HepG2 (cell line): ENCODE results near the gene TPX2. TPM values are rescaled to one million over a fixed set of nuclear protein-coding genes. Genes with fewer than 3 reads are reported as not detected.
A peak's percentile ranks its signal among the peaks of the same experiment; 100 is the strongest.

Experiments used
- AKAP8 ChIP-seq: sonication (generic); formaldehyde crosslinking; IDR thresholded peaks from 2 replicates; pipeline ENCODE4 v1.5.1; 2020; ENCODE audit warnings: mild to moderate bottlenecking, missing genetic modification reagents
- ATAD3A ChIP-seq: sonication (generic); formaldehyde crosslinking; IDR thresholded peaks from 2 replicates; pipeline ENCODE4 v1.4.0; 2020; ENCODE audit warnings: missing genetic modification reagents
- ETV5 ChIP-seq: IDR thresholded peaks from 2 replicates; pipeline ENCODE4 v1.6.1; 2018; ENCODE audit warnings: missing biosample characterization, missing genetic modification reagents, inconsistent platforms, borderline replicate concordance
- FOXJ3 ChIP-seq: sonication (generic); formaldehyde crosslinking; IDR thresholded peaks from 2 replicates; pipeline ENCODE4 v1.4.0; 2020; ENCODE audit warnings: missing genetic modification reagents, mild to moderate bottlenecking, borderline replicate concordance
- KDM4B ChIP-seq: sonication (generic); formaldehyde crosslinking; IDR thresholded peaks from 2 replicates; pipeline ENCODE4 v1.4.0; 2020; ENCODE audit warnings: missing genetic modification reagents
- KDM5A ChIP-seq: fragments of 200-600 bp; sonication (generic); IDR thresholded peaks from 2 replicates; pipeline ENCODE4 v1.7.0; 2018; ENCODE audit warnings: antibody characterized with exemption, mild to moderate bottlenecking, low read length, borderline replicate concordance
- MXD4 ChIP-seq: IDR thresholded peaks from 2 replicates; pipeline ENCODE4 v1.6.1; 2016; ENCODE audit warnings: mild to moderate bottlenecking, missing biosample characterization, missing genetic modification reagents
- POLR2AphosphoS5 ChIP-seq: IDR thresholded peaks from 2 replicates; pipeline ENCODE4 v1.6.1; 2012; ENCODE audit warnings: low read depth, low read length
- RBM39 ChIP-seq: fragments of 200-400 bp; formaldehyde crosslinking; IDR thresholded peaks from one replicate; pipeline ENCODE4 v1.6.1; 2018; ENCODE audit warnings: antibody characterized with exemption, mild to moderate bottlenecking, low read depth, low read length; ENCODE audit not compliant: poor library complexity, severe bottlenecking
- REXO4 ChIP-seq: sonication (generic); formaldehyde crosslinking; IDR thresholded peaks from 2 replicates; pipeline ENCODE4 v1.8.0; 2022; ENCODE audit warnings: missing genetic modification reagents, mild to moderate bottlenecking, borderline replicate concordance
- ZKSCAN8 ChIP-seq: IDR thresholded peaks from 2 replicates; pipeline ENCODE4 v1.6.1; 2016; ENCODE audit warnings: borderline replicate concordance, missing genetic modification reagents, missing compliant biosample characterization
- ZNF253 ChIP-seq: sonication (generic); formaldehyde crosslinking; IDR thresholded peaks from 2 replicates; pipeline ENCODE4 v1.8.0; 2022; ENCODE audit warnings: mild to moderate bottlenecking, missing genetic modification reagents, borderline replicate concordance
- ZNF331 ChIP-seq: sonication (generic); formaldehyde crosslinking; IDR thresholded peaks from 2 replicates; pipeline ENCODE4 v1.4.0; 2020; ENCODE audit warnings: missing genetic modification reagents
- ZNF616 ChIP-seq: sonication (generic); formaldehyde crosslinking; IDR thresholded peaks from 2 replicates; pipeline ENCODE4 v1.5.0; 2020; ENCODE audit warnings: low read depth, mild to moderate bottlenecking, missing genetic modification reagents
- ZSCAN20 ChIP-seq: sonication (generic); formaldehyde crosslinking; IDR thresholded peaks from 2 replicates; pipeline ENCODE4 v1.4.0; 2020; ENCODE audit warnings: missing genetic modification reagents, mild to moderate bottlenecking, borderline replicate concordance
- polyA plus RNA-seq, 8 experiments: library from polyadenylated mRNA; depleted of rRNA in 3 of 8; stranded (reverse) in 7 of 8; unstranded in 1 of 8; fragments of >200 nt; fragmentation: Illumina TruSeq in 4 of 8; extraction: Trizol in 4 of 8; gene quantifications; 2 replicates each; pipeline versions ENCODE4 v1.2.1 to v1.2.3, GENCODE V29; 2011 to 2016; ENCODE audit warnings: low read depth in 4 of 8, missing spikeins in 1 of 8, mixed read lengths in 1 of 8; ENCODE audit not compliant: insufficient read depth in 1 of 8
- total RNA-seq, 5 experiments: library from RNA; depleted of rRNA; stranded (reverse); fragments of >200 nt; fragmentation: Illumina TruSeq; extraction: Trizol; gene quantifications; 2 replicates each; pipeline ENCODE4 v1.2.3, GENCODE V29; 2016; ENCODE audit warnings: low read depth in 1 of 5
- TF ChIP-seq, protein P1 (sequence below): sonication (generic); formaldehyde crosslinking; IDR thresholded peaks from 2 replicates; pipeline ENCODE4 v1.9.0; 2022; ENCODE audit warnings: low read depth, missing genetic modification reagents
- TF ChIP-seq, protein P2 (sequence below): sonication (generic); formaldehyde crosslinking; IDR thresholded peaks from 2 replicates; pipeline ENCODE4 v1.8.0; 2022; ENCODE audit warnings: mild to moderate bottlenecking, missing genetic modification reagents; ENCODE audit not compliant: insufficient replicate concordance
- TF ChIP-seq, protein P3 (sequence below): IDR thresholded peaks from 2 replicates; pipeline ENCODE4 v1.6.1; 2012; ENCODE audit warnings: inconsistent platforms
- TF ChIP-seq, protein P4 (sequence below): sonication (generic); formaldehyde crosslinking; IDR thresholded peaks from 2 replicates; pipeline ENCODE4 v1.4.0; 2020; ENCODE audit warnings: missing genetic modification reagents
- TF ChIP-seq, protein P5 (sequence below): sonication (generic); formaldehyde crosslinking; IDR thresholded peaks from 2 replicates; pipeline ENCODE4 v1.4.0; 2020; ENCODE audit warnings: mild to moderate bottlenecking, low read depth, missing genetic modification reagents
- TF ChIP-seq, protein P6 (sequence below): IDR thresholded peaks from 2 replicates; pipeline ENCODE4 v1.6.1; 2016
- TF ChIP-seq, protein P7 (sequence below): sonication (generic); formaldehyde crosslinking; IDR thresholded peaks from 2 replicates; pipeline ENCODE4 v1.4.0; 2020; ENCODE audit warnings: missing genetic modification reagents

The TPX2 gene
- total and polyA plus RNA-seq, 2 of the 13 experiments (the other 11 are each of a cell fraction or from before 2014, with no cell fraction given): 34.3 to 124 TPM

DNA sequence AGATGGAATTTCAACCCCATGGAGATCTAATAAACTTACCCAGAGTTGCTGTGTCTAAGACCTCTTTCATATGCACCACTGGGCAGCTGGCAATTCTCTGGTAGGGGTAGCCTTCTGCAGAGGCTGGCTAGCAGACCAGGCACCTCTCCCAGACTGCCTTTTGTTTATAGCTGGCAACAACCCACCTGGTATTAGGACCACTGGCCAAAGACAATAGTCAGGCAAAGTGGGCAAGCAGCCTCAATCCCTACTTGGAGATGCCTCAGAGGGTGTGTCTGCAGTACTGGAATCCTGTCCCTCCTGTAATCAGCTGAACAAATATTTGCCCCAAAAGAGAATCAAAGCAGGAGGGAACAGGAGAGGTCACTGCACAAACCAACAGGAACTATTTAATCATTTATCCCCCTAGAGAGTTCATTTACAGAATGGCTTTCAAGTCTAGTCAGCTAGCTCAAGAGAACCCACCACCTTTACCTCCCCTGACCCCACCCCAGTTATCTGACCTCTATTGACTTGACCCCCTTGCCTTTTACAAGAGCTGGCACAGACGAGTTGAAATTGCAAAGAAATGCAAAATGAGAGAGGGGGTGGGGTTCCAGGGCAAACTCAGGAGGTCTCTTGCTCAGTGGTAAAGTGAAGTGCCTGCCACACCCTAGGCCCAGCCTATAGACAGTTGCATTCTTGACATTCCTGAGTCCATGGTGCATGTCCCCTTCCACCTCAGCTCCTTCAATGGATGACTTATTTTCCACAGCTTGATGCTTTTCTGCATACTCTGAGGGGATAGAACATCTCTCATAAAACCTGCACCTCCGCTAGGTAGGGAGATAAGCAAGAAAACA lies 19.2 kb upstream of the TPX2 start (continued):
- TF ChIP-seq, protein P1, sequence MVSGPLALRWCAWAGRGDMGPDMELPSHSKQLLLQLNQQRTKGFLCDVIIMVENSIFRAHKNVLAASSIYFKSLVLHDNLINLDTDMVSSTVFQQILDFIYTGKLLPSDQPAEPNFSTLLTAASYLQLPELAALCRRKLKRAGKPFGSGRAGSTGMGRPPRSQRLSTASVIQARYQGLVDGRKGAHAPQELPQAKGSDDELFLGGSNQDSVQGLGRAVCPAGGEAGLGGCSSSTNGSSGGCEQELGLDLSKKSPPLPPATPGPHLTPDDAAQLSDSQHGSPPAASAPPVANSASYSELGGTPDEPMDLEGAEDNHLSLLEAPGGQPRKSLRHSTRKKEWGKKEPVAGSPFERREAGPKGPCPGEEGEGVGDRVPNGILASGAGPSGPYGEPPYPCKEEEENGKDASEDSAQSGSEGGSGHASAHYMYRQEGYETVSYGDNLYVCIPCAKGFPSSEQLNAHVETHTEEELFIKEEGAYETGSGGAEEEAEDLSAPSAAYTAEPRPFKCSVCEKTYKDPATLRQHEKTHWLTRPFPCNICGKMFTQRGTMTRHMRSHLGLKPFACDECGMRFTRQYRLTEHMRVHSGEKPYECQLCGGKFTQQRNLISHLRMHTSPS (CRISPR knock-in tag): peak; percentile 85; the same call in 1 of the 2 replicates
- TF ChIP-seq ZNF616 (CRISPR knock-in tag) (no peak), RBM39 (no peak), KDM5A (peak; percentile 5; the same call in 1 of the 2 replicates), ZKSCAN8 (CRISPR knock-in tag) (peak; percentile 82), AKAP8 (CRISPR knock-in tag) (peak; percentile 89; the same call in 1 of the 2 replicates), ETV5 (CRISPR knock-in tag) (peak; percentile 94), REXO4 (CRISPR knock-in tag) (no peak), KDM4B (CRISPR knock-in tag) (peak; percentile 75), POLR2AphosphoS5 (peak; percentile 29; the same call in 1 of the 2 replicates), FOXJ3 (CRISPR knock-in tag) (peak; percentile 99), ATAD3A (CRISPR knock-in tag) (no peak), MXD4 (no peak), ZSCAN20 (no peak), ZNF331 (CRISPR knock-in tag) (peak; percentile 86), ZNF253 (no peak)
- TF ChIP-seq, protein P2, sequence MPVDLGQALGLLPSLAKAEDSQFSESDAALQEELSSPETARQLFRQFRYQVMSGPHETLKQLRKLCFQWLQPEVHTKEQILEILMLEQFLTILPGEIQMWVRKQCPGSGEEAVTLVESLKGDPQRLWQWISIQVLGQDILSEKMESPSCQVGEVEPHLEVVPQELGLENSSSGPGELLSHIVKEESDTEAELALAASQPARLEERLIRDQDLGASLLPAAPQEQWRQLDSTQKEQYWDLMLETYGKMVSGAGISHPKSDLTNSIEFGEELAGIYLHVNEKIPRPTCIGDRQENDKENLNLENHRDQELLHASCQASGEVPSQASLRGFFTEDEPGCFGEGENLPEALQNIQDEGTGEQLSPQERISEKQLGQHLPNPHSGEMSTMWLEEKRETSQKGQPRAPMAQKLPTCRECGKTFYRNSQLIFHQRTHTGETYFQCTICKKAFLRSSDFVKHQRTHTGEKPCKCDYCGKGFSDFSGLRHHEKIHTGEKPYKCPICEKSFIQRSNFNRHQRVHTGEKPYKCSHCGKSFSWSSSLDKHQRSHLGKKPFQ (CRISPR knock-in tag): peak; percentile 17
- TF ChIP-seq, protein P3, sequence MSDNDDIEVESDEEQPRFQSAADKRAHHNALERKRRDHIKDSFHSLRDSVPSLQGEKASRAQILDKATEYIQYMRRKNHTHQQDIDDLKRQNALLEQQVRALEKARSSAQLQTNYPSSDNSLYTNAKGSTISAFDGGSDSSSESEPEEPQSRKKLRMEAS: peak; percentile 86
- TF ChIP-seq, protein P4, sequence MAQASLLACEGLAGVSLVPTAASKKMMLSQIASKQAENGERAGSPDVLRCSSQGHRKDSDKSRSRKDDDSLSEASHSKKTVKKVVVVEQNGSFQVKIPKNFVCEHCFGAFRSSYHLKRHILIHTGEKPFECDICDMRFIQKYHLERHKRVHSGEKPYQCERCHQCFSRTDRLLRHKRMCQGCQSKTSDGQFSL (CRISPR knock-in tag): peak; percentile 82
- TF ChIP-seq, protein P5, sequence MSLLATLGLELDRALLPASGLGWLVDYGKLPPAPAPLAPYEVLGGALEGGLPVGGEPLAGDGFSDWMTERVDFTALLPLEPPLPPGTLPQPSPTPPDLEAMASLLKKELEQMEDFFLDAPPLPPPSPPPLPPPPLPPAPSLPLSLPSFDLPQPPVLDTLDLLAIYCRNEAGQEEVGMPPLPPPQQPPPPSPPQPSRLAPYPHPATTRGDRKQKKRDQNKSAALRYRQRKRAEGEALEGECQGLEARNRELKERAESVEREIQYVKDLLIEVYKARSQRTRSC: no peak
- TF ChIP-seq, protein P6, sequence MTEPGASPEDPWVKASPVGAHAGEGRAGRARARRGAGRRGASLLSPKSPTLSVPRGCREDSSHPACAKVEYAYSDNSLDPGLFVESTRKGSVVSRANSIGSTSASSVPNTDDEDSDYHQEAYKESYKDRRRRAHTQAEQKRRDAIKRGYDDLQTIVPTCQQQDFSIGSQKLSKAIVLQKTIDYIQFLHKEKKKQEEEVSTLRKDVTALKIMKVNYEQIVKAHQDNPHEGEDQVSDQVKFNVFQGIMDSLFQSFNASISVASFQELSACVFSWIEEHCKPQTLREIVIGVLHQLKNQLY (CRISPR knock-in tag): peak; percentile 75
- TF ChIP-seq, protein P7, sequence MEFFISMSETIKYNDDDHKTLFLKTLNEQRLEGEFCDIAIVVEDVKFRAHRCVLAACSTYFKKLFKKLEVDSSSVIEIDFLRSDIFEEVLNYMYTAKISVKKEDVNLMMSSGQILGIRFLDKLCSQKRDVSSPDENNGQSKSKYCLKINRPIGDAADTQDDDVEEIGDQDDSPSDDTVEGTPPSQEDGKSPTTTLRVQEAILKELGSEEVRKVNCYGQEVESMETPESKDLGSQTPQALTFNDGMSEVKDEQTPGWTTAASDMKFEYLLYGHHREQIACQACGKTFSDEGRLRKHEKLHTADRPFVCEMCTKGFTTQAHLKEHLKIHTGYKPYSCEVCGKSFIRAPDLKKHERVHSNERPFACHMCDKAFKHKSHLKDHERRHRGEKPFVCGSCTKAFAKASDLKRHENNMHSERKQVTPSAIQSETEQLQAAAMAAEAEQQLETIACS (CRISPR knock-in tag): 0 out of 2 replicates have a peak, but pooled peaks have one; percentile 47
